ENCODE results near the gene ALG5. TPM values are rescaled to one million over a fixed set of nuclear protein-coding genes. Genes with fewer than 3 reads are reported as not detected.
A peak's percentile ranks its signal among the peaks of the same experiment; 100 is the strongest.

The ALG5 gene
- total and polyA plus RNA-seq, 2 of the 4 experiments (the other 2 are of a cell fraction): 19.4 to 21.9 TPM

- Histone ChIP-seq H4K91ac (ENCODE audit: insufficient read depth, low read depth, low read length) (no peak overlapping the region), H2AK5ac (ENCODE audit: low read depth, low read length) (no peak overlapping the region), H3K27me3 (ENCODE audit: control insufficient read depth, insufficient read depth, low read length) (no peaks in the 10 kb centered on the region), H3K9me3 (ENCODE audit: control insufficient read depth, insufficient read depth, low read length) (no peaks in the 10 kb centered on the region), H2BK20ac (ENCODE audit: low read depth, low read length) (no peak overlapping the region), H3K79me1 (ENCODE audit: low read depth in 1 of 2, low read length in 2 of 2) (peaks cover 4 to 7% of the 10 kb centered on the region in 2 experiments; a peak in 3 of 4 replicates), H3K9ac (ENCODE audit: low read depth, low read length) (no peak overlapping the region), H2AK9ac (replicated peaks; ENCODE audit: low read depth, low read length, poor library complexity) (no peak overlapping the region), H4K5ac (ENCODE audit: low read depth, low read length) (no peak overlapping the region), H3K4me2 (ENCODE audit: low read depth, low read length) (no peak overlapping the region), H2BK5ac (ENCODE audit: low read depth, low read length, poor library complexity, severe bottlenecking) (no peak overlapping the region), H3K36me3 (ENCODE audit: control insufficient read depth, insufficient read depth, low read length) (peaks cover 29% of the 10 kb centered on the region), H3K4me3 (ENCODE audit: insufficient read depth, low read depth, low read length) (no peak overlapping the region), H3K56ac (ENCODE audit: extremely low read depth, insufficient read depth, low read length) (no peak overlapping the region), H3K18ac (ENCODE audit: low read depth, low read length) (no peak overlapping the region), H2BK15ac (ENCODE audit: low read depth, low read length) (no peak overlapping the region), H3K4me1 (ENCODE audit: control insufficient read depth, insufficient read depth, low read length) (no peaks in the 10 kb centered on the region), H3K23ac (ENCODE audit: low read depth, low read length) (no peak overlapping the region), H3K14ac (replicated peaks; ENCODE audit: low read depth, low read length) (no peak overlapping the region), H3K4ac (ENCODE audit: low read depth, low read length) (no peak overlapping the region), H2AFZ (replicated peaks; ENCODE audit: low read length, poor library complexity) (no peak overlapping the region), H2BK120ac (ENCODE audit: low read depth, low read length) (no peak overlapping the region), H4K8ac (ENCODE audit: low read depth in 2 of 2, low read length in 2 of 2) (no peak overlapping the region), H3K27ac (ENCODE audit: insufficient read depth, low read length) (no peak overlapping the region), H4K20me1 (ENCODE audit: insufficient read depth, low read length) (no peaks in the 10 kb centered on the region; the same call in 1 of the 2 replicates), H3K9me1 (ENCODE audit: insufficient read depth, low read length) (no peaks in the 10 kb centered on the region)
- WGBS, 2 experiments (ENCODE audit: extremely low coverage in 2 of 2, insufficient read length in 1 of 2): no CpG with 5 or more reads among the region's 1 CpG
- ATAC-seq (ENCODE audit: low read depth) (peak; percentile 61), DNase-seq (peak; percentile 70)
- in situ Hi-C loops (cut with MboI; ENCODE audit: low sequenced_read_pairs) (no loop called here), intact Hi-C loops (cut with micrococcal nuclease) (no loop called here), dilution Hi-C loops (cut with HindIII; ENCODE audit: low sequenced_read_pairs, unreplicated experiment) (no loop called here)
- BruUV-seq (replicated peaks): no TSS peak
- CTCF ChIA-PET: no interaction called here
- TF ChIP-seq MXI1 (IDR thresholded peaks at IDR 0.05; ENCODE audit: borderline replicate concordance, low read depth, low read length) (no peak), MAFK (IDR thresholded peaks at IDR 0.05; ENCODE audit: low read depth, low read length) (no peak), MAZ (IDR thresholded peaks at IDR 0.05; ENCODE audit: borderline replicate concordance, low read depth, low read length) (no peak), ELK1 (IDR thresholded peaks at IDR 0.05; ENCODE audit: borderline replicate concordance, low read depth, low read length) (no peak), FOS (IDR thresholded peaks at IDR 0.05; ENCODE audit: low read depth, low read length) (no peak), RFX5 (IDR thresholded peaks at IDR 0.05; ENCODE audit: low read depth, low read length) (no peak), NFE2L2 (IDR thresholded peaks at IDR 0.05; ENCODE audit: low read depth, low read length) (no peak), USF2 (IDR thresholded peaks at IDR 0.05; ENCODE audit: low read depth, low read length) (no peak), POLR2A (IDR thresholded peaks at IDR 0.05; ENCODE audit: low read depth, low read length) (no peak), CEBPB (IDR thresholded peaks at IDR 0.05; ENCODE audit: low read depth, low read length) (no peak)
- TF ChIP-seq, protein P1, sequence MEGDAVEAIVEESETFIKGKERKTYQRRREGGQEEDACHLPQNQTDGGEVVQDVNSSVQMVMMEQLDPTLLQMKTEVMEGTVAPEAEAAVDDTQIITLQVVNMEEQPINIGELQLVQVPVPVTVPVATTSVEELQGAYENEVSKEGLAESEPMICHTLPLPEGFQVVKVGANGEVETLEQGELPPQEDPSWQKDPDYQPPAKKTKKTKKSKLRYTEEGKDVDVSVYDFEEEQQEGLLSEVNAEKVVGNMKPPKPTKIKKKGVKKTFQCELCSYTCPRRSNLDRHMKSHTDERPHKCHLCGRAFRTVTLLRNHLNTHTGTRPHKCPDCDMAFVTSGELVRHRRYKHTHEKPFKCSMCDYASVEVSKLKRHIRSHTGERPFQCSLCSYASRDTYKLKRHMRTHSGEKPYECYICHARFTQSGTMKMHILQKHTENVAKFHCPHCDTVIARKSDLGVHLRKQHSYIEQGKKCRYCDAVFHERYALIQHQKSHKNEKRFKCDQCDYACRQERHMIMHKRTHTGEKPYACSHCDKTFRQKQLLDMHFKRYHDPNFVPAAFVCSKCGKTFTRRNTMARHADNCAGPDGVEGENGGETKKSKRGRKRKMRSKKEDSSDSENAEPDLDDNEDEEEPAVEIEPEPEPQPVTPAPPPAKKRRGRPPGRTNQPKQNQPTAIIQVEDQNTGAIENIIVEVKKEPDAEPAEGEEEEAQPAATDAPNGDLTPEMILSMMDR (conservative IDR thresholded peaks at IDR 0.05; ENCODE audit: low read depth, low read length): no peak
- POLR2A ChIA-PET (ENCODE audit: unreplicated experiment): no interaction called here
Measured at GRCh38 chr13:37023871-37024270, 24.7 kb upstream of the ALG5 start.

Data from IMR-90 (cell line).